EL (cell line): ENCODE measurements around the gene HAAO.

Experiments
- DNase-seq: peaks from one replicate; pipeline ENCODE4 v3.0.0-alpha.2; 2016

Gene HAAO

DNA sequence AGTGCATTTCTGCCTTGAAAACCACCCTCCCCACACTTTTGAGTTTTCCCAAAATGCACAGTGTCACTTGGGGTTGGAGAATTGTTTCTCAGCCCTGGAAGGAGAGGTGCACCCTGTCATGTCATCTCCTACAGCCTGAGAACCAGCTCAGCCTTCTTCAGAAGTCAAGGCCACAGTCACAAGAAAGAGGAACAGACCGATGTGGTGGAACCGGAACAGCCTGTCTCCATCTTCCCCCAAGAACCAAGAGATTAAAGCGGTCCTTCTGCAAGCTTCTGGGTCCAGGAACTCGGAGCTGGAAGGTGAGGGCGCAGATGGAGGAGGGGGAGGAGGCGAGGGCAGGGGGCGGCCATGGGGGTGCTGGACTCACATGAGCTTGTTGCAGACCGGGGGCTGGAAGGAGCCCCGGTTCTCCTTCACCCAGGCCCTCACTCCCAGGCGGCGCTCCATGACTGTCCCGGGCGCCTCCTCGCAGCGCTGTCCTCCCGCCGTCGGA lies 248 bp downstream of the HAAO start:
- DNase-seq = no peak

DNA sequence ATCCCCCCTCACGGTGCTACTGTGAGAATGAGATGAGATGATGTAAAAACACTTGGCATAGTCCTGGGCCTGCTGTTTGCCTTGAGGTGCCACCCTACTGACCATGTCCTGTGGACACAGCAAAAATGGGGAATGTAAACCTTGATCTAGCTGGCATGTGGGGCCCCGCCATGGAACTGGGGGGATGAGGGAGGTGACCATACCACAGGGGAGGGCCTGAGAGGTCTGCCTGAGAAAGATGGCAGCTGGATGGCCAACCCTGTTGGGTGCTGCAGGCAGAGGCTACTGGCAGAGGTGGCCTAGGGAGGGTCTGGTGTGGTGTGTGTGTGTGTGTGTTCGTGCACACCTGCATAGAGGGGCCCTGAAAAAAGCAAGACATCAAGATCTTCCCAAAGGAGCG lies 777 bp downstream of the HAAO start:
- DNase-seq = no peak

- DNase-seq = no peak
Observed at GRCh38 chr2:42789751-42790150, 2.6 kb downstream of the HAAO start.

DNA sequence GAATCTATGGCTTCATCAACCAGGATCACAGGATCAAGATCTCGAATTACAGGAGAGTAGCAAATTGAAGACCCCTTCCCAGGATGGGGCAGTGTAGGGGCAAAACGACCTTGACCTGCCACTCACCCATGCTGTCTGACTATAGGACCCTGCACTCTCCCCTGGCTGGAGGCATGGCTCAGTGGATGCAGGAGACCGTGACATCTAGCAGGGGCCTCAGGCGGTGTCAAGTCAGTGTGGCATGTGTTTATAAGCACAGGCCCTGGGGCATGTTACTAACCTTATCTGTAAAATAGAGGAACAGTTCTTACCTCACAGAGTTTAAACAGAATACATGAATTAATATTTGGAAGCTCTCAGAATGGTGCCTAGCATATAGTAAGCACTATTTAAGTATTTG lies 3.5 kb downstream of the HAAO start:
- DNase-seq = no peak

GRCh38 chr2:42788478-42788793 lies 3.9 kb downstream of the HAAO start:
- no peak for DNase-seq

DNA sequence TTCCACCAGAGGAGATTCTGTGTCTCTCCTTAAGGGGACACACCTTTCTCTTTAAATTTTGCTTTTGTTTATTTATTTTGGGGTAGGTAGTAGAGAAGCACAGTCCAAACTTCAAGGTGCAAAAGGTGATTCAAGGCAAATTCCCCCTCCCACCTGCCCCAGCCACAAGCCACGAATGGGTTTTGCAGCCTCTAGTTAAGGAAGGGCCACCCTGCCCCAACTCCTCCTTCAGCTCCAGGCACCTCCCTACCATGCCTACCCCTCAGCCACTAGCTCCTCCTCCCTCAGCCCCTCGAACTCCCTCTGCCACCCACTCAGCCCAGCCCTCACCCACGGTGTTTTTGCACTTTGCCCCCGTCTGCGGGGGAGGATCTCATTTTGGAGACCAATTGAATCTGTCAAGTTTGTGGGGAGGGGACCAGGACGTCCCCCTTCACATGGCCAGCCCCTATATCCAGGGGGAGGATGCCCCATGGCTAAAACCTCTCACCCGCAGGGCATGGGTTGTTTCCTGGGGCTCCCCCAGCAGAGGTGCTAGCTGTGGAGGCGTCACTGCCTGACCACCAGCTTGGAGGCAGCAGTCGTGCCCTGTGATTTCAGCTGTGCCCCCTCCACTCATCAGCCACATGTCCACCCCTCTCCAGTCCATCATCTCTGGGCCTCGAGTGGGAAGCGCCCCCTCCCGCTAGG lies 4.5 kb downstream of the HAAO start:
- DNase-seq = no peak

DNA sequence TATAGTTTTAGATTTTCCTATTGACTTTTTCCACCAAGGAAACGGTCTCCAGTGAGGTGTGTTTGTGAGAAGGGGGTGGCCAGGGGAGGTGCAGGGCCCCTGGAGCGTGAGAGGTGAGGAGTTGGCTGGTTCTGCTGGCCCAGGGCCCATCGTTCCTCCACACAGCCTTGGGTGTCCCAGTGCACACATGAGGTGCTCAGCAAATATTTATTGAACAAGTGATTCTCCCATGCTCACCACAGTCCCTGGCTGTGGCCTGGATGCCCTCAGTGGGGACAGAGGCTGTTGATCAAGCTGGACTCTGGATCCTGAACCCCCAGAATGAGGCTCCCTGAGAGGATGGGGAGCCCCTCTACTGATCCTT lies 5.0 kb downstream of the HAAO start:
- DNase-seq = no peak

DNA sequence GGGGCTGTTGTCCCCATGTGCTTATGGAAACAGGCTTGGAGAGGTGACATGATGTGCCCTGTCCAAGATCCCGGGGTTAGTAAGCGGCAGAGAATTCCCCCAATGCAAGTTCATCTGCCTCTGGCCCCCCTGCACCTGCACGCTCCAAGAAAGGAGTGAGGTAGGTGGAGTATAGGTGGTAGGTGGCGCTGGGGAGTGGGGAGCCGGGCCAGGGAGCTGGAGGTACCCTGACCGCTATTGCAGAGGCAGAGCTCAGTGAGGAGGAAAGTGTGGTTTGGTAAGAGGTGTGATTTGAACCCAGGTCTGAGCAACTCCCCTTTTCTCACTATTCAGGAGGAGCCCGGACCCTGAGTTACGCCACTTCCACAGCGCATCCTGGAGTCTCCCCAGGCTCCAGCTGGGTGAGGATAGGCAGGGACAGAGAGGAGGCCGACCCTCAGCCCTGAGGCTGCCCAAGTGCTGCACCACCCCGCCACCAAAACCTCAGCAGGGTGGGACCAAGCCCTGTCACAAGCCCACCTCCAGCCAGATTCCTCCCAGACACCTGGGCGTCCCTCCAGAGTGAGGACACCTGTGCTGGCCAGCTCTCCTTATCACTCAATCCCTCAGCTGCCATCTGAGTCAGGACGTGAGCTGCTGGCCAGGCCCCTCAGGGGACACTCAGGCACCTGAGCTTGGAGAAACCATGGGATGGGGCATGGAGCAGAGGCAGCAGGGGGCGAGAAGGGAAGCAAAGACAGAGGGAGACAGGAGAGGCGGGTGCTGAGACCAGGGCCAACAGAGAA lies 5.6 kb downstream of the HAAO start:
- no peak for DNase-seq

DNA sequence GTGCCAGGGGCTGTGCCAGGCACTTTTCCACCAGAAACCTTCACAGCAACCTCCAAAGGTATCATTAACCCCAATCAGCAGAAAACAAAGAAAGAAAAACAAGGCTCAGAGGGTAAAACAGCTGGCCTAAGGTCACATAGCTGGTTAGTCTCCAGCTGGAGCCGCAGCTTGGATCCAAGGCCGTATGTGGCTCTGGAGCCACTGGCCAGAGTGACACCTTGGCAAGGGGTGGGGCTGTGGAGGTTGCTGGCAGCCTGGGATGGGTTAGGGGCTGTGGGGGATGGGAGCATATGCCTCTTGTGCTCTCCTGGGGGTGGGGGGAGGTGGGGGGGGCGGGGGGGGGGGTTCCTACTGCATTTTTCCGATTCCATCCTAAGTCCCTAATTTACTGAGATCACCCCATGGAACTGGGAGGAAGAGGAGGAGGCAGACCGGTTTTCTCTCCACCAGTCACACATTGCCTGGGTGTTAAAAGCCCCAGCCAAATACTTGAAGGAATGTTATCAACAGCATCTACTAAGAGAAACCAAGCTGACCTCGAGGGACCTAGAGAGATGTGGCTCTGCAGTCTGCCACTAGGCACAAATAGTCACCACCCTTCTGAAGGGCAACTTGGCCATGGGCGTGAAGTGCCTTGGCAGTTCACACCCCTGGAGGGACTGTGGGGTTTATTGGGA lies 8.0 kb downstream of the HAAO start:
- no peak for DNase-seq

- no peak for DNase-seq
Observed at GRCh38 chr2:42783511-42783910, 8.9 kb downstream of the HAAO start.

GRCh38 chr2:42781181-42781580 lies 11.2 kb downstream of the HAAO start:
- no peak for DNase-seq

DNA sequence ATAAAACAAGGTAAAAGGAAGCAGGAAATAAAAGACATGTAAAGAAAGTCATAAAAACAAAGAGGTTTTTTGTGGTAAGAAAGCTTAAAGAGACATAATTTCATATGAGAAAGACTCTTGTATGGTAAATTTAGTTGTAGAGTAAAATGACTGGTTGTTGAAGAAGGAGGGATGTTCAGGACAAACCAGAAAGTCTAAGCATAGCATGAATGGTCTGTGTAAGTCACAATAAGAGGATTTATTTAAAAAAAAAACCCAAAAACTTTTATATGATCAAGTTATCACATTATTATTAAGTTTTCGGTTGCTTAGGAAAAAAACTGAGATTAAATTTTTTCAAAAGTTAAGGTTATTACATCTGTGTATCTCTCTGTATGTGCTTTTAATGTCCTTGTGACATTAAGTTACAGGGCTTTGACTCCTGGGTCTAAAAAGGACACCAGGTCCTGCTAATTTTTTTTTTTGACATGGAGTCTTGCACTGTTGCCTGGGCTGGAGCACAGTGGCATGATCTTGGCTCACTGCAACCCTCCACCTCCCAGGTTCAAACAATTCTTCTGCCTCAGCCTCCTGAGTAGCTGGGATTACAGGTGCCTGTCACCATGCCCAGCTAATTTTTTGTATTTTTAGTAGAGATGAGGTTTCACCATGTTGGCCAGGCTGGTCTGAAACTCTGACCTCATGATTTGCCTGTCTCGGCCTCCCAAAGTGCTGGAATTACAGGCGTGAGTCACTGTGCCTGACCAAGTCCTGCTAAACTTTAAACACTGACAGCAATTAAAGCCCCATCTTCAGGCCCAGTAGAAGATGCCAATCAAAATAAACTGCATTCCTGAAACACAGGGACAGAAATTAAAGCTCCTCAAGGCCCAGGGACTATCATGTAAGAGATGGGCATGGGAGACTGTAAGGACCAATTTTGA lies 14.2 kb downstream of the HAAO start:
- peak; percentile 31 for DNase-seq

DNA sequence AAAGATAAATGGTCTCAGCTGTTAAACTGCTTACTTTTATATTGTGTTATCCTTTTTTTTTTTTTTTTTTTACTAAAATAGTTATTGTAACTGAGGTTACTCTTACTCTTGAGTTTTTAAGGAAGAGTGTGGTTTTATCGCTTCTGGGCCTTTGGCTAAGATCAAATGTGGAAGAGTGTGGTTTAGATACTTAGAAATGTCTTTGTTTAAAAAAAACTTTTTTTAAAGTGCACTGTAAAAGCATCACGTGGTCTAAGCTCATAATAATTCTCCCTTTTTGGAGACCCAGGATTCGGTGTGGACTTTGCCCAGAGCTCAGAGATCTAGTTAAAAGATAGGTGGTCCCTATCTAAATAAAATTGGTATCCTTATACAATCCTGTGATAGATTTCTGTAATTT lies 16.6 kb downstream of the HAAO start:
- DNase-seq = no peak

DNA sequence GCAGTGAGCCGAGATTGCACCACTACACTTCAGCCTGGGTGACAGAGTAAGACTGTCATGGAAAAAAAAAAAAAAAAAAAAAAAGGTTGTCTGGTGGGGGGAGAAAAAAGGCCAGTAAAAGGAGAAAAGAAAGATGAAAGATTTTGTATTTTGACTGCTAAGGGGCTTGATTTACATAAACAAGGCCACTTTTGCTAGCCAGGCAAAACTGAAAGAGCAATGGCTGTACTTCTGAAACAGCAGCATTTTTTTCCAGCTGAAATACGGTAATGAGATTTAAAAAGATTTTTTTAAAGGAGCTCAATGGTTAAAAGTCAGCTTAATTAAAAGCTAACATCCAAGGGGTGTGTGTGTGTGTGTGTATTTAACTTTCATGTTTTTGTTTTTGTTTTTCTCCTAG lies 17.2 kb downstream of the HAAO start:
- DNase-seq = no peak

DNA sequence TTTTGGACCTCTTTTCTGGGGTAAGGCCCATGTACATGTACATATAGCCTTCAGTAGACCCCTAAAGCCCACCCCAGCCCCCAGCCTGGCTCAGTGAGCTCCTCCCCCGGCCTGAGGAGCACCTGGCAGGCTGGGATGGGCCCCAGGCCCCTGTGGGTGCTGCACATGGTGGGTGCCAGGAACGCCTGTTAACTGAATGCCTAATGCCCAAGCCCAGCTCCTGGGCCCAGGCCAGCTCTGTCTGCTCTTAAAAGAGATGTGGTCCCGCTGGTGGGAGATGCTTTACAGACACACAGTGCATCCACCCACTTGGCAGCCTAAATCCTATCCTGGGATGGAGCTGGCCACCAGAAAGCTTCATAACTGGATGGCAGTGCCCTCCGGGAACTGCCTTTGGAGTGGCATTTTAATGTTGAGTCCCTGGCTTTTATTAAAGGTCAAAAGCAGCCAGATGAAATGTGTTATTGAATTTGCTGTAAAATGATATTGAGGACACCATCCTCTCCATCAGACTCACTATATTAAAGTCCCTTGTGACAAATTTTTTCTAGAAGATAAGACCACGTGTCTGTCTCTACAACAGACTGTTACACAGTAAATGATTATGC lies 20.7 kb downstream of the HAAO start:
- DNase-seq = no peak

DNA sequence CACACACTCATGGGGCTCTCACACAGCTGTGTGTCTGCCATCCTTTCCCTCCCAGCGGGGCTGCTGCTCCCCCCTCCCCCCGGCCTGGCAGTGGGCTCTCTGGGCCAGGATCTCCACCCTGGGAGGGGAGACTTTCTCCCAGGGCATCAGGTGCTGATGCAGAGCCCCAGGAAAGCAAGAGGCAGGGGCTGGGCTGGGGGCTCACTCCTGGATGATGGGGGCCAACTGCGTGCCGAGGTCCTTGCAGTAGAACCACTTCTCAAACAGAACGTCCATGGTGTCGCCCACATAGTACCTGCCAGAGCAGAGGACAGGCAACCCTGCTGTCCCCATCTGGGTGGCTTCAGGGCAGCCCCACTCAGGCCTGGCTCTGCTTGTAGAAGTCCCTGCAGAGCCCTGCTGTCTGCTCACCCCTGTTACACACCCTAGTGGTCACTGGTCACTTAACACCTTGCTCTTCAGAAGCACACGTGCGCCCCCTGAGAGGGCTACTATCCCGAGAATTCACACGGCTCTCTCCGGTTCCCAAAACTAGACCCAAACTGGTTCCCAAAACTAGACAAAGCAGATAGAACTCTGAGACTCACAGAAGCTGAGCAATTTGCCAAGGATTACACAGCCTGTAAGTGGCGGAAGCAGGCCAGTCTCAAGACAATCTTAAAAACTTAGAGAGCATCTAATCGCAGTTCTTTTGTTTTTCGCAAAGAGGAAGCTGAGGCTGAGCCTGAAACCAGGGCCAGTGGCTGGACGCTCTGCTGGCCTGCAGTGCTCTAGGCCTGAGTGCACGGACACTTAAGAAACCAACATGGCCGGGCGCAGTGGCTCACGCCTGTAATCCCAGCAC lies 21.9 kb downstream of the HAAO start:
- DNase-seq = peak; percentile 33

GRCh38 chr2:42769583-42770287 lies 22.6 kb downstream of the HAAO start:
- DNase-seq = no peak

DNA sequence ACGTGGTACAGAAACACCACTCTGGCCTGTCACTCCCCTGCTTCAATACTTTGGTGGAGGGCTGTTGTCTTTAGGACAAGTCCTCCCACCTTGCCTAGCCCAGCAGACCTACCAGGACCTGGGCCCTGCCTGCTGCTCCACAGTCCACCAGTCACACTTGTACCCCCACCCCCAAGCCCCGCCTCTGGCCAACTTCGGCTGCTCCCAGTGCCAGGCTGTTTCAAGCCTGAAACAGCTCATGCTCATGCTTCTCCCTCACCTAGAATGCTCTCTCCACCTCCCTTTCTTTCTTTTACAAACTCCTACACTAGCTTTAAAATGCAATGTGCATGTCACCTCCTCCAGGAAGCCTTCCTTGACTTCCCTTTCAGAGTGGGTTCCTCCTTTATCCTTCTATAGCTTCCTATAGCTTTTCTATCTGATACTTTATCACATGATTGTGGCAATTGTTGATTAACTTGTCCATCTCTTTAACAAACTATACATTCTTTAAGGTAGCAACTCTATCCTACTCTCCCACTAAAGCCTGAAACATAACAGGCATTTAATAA lies 23.6 kb downstream of the HAAO start:
- DNase-seq = no peak

- DNase-seq = no peak
Observed at GRCh38 chr2:42767899-42768705, 24.3 kb downstream of the HAAO start.
